Measurements from ENCODE around the gene ALK.

DNA sequence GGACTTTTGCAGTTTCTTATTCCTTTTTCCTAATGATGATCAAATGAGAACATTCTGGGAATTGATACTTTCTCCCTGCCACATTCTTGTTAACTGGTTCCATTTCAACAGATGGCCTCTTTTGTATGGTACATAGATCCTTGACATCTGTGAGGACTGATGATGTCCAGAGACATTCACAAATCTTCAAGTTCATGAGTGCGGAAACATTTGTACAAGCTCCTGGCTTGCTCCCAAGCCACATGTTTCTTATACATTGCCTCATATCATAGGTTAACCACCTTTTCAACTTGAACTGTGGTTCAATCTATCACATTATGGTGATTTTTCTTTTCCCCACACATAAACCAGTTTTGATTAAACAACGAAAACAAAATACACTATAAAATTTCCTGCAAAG lies 538.9 kb downstream of the ALK start:
- TF ChIP-seq, protein P1, sequence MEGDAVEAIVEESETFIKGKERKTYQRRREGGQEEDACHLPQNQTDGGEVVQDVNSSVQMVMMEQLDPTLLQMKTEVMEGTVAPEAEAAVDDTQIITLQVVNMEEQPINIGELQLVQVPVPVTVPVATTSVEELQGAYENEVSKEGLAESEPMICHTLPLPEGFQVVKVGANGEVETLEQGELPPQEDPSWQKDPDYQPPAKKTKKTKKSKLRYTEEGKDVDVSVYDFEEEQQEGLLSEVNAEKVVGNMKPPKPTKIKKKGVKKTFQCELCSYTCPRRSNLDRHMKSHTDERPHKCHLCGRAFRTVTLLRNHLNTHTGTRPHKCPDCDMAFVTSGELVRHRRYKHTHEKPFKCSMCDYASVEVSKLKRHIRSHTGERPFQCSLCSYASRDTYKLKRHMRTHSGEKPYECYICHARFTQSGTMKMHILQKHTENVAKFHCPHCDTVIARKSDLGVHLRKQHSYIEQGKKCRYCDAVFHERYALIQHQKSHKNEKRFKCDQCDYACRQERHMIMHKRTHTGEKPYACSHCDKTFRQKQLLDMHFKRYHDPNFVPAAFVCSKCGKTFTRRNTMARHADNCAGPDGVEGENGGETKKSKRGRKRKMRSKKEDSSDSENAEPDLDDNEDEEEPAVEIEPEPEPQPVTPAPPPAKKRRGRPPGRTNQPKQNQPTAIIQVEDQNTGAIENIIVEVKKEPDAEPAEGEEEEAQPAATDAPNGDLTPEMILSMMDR (IDR thresholded peaks at IDR 0.05): no peak
- TF ChIP-seq ZFX (IDR thresholded peaks at IDR 0.05; ENCODE audit: borderline replicate concordance): no peak

Data from 22Rv1 (cell line).